ENCODE data around the gene ZBTB38. TPM values are rescaled to one million over a fixed set of nuclear protein-coding genes. Genes with fewer than 3 reads are reported as not detected.
A peak's percentile ranks its signal among the peaks of the same experiment; 100 is the strongest.

ZBTB38 gene
- total and polyA plus RNA-seq, 2 of the 13 experiments (the other 11 are each of a cell fraction or from before 2014, with no cell fraction given) = 26.8 to 51.7 TPM

GRCh38 chr3:141360888-141361598 lies 7.3 kb upstream of the ZBTB38 start:
- peak; percentile 97 for ATAC-seq
- peak overlapping the region; percentile 50 for H3K4me2 ChIP-seq (ENCODE audit: low read depth, low read length)
- TF ChIP-seq, protein P1, sequence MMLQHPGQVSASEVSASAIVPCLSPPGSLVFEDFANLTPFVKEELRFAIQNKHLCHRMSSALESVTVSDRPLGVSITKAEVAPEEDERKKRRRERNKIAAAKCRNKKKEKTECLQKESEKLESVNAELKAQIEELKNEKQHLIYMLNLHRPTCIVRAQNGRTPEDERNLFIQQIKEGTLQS (CRISPR knock-in tag; IDR thresholded peaks at IDR 0.05) = peak; percentile 59; the same call in 1 of the 2 replicates
- TF ChIP-seq, protein P2, sequence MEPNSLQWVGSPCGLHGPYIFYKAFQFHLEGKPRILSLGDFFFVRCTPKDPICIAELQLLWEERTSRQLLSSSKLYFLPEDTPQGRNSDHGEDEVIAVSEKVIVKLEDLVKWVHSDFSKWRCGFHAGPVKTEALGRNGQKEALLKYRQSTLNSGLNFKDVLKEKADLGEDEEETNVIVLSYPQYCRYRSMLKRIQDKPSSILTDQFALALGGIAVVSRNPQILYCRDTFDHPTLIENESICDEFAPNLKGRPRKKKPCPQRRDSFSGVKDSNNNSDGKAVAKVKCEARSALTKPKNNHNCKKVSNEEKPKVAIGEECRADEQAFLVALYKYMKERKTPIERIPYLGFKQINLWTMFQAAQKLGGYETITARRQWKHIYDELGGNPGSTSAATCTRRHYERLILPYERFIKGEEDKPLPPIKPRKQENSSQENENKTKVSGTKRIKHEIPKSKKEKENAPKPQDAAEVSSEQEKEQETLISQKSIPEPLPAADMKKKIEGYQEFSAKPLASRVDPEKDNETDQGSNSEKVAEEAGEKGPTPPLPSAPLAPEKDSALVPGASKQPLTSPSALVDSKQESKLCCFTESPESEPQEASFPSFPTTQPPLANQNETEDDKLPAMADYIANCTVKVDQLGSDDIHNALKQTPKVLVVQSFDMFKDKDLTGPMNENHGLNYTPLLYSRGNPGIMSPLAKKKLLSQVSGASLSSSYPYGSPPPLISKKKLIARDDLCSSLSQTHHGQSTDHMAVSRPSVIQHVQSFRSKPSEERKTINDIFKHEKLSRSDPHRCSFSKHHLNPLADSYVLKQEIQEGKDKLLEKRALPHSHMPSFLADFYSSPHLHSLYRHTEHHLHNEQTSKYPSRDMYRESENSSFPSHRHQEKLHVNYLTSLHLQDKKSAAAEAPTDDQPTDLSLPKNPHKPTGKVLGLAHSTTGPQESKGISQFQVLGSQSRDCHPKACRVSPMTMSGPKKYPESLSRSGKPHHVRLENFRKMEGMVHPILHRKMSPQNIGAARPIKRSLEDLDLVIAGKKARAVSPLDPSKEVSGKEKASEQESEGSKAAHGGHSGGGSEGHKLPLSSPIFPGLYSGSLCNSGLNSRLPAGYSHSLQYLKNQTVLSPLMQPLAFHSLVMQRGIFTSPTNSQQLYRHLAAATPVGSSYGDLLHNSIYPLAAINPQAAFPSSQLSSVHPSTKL (CRISPR knock-in tag; IDR thresholded peaks at IDR 0.05) = peak; percentile 94
- TF ChIP-seq, protein P3, sequence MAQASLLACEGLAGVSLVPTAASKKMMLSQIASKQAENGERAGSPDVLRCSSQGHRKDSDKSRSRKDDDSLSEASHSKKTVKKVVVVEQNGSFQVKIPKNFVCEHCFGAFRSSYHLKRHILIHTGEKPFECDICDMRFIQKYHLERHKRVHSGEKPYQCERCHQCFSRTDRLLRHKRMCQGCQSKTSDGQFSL (CRISPR knock-in tag; IDR thresholded peaks at IDR 0.05) = no peak
- TF ChIP-seq HMGXB3 (CRISPR knock-in tag; IDR thresholded peaks at IDR 0.05; ENCODE audit: borderline replicate concordance) = no peak
- peak; percentile 97 for TF ChIP-seq KDM1A (CRISPR knock-in tag; IDR thresholded peaks at IDR 0.05)
- peak; percentile 60; the same call in 1 of the 2 replicates for TF ChIP-seq POGK (CRISPR knock-in tag; conservative IDR thresholded peaks at IDR 0.05)
- TF ChIP-seq ZBTB14 (CRISPR knock-in tag; IDR thresholded peaks at IDR 0.05) = no peak
- no peak for TF ChIP-seq ZNF256 (CRISPR knock-in tag; conservative IDR thresholded peaks at IDR 0.05)
- peak; percentile 90 for TF ChIP-seq NCOA2 (CRISPR knock-in tag; IDR thresholded peaks at IDR 0.05)
- TF ChIP-seq HNRNPK (IDR thresholded peaks at IDR 0.05; ENCODE audit: low read depth, low read length, poor library complexity, severe bottlenecking) = no peak

More at GRCh38 chr3:141360888-141361598, 7.3 kb upstream of the ZBTB38 start:
- peaks cover 24% of the 10 kb centered on the region for H3K4me1 ChIP-seq (ENCODE audit: insufficient read depth, low read length)
- H4K20me1 ChIP-seq (ENCODE audit: insufficient read depth, low read length) = no peaks in the 10 kb centered on the region
- peak overlapping the region; percentile 24 for H2AFZ ChIP-seq (ENCODE audit: low read length)
- H3K79me2 ChIP-seq (ENCODE audit: insufficient read depth, low read length) = no peaks in the 10 kb centered on the region
- H3K9ac ChIP-seq (ENCODE audit: insufficient read depth, low read depth, low read length) = no peak overlapping the region
- no peaks in the 10 kb centered on the region for H3K9me3 ChIP-seq (ENCODE audit: low read length)
- in situ Hi-C loops (cut with HindIII; ENCODE audit: extremely low pct_ligation_motif_present, low pct_unique_long_range_greater_than_20kb) = no loop called here
- POLR2A ChIA-PET = interaction anchor here (1.0 to 1.9 kb wide), 9 partner anchors 36 to 99 kb away, joined by 3 to 13 read pairs (median 5); no protein-coding TSS in a partner anchor
- WGBS (ENCODE audit: low lambda C conversion rate) = 14% methylated on average over 6 of the region's 6 CpGs
- DNase-seq (ENCODE audit: low spot score) = peak; percentile 98
- H3K4me3 ChIP-seq (replicated peaks in 1 of 3; ENCODE audit: insufficient read depth in 1 of 3, low read depth in 2 of 3, low read length in 3 of 3) = peak overlapping the region in 1 of 3 experiments; percentile 24; a peak in 1 of 6 replicates
- no TSS peak for BruUV-seq (replicated peaks)
- intact Hi-C loops (cut with micrococcal nuclease; ENCODE audit: unreplicated experiment) = loop anchor here (1.0 to 2.0 kb wide), 5 partner anchors 40 to 80 kb away; no protein-coding TSS in a partner anchor
- FAIRE-seq = peak; percentile 89
- CTCF ChIA-PET (ENCODE audit: low intra/inter-chr PET ratio, low total read pairs) = interaction anchor here (1.0 to 2.2 kb wide), 8 partner anchors 42 to 200 kb away, joined by 3 to 23 read pairs (median 6); no protein-coding TSS in a partner anchor
- H3K36me3 ChIP-seq (replicated peaks in 1 of 2; ENCODE audit: control insufficient read depth in 1 of 2, insufficient read depth in 2 of 2, low read length in 2 of 2) = no peaks in the 10 kb centered on the region
- H3K27me3 ChIP-seq (ENCODE audit: control insufficient read depth in 1 of 2, insufficient read depth in 2 of 2, low read length in 2 of 2) = no peaks in the 10 kb centered on the region
- H3K27ac ChIP-seq (ENCODE audit: extremely low read length, insufficient read depth, low read length) = no peak overlapping the region

Measured in HepG2 (cell line).